Ishikawa (cell line): ENCODE data around the gene SCO1.

Source experiments
- CEBPB ChIP-seq: IDR thresholded peaks from 2 replicates; pipeline ENCODE4 v1.6.1; 2012
- CREB1 ChIP-seq: IDR thresholded peaks from 2 replicates; pipeline ENCODE4 v1.6.1; 2012; ENCODE audit warnings: low read depth
- FOXM1 ChIP-seq: IDR thresholded peaks from 2 replicates; pipeline ENCODE4 v1.6.1; 2012; ENCODE audit warnings: low read depth, borderline replicate concordance
- RAD21 ChIP-seq: IDR thresholded peaks from 2 replicates; pipeline ENCODE4 v1.6.1; 2012; ENCODE audit warnings: low read depth
- TAF1 ChIP-seq: IDR thresholded peaks from 2 replicates; pipeline ENCODE4 v1.6.1; 2012; ENCODE audit warnings: low read depth, mild to moderate bottlenecking
- TCF12 ChIP-seq: IDR thresholded peaks from 2 replicates; pipeline ENCODE4 v1.6.1; 2012; ENCODE audit warnings: low read depth
- YY1 ChIP-seq: IDR thresholded peaks from 2 replicates; pipeline ENCODE4 v1.6.1; 2012; ENCODE audit warnings: low read depth
- TF ChIP-seq, protein P1 (sequence below): IDR thresholded peaks from 2 replicates; pipeline ENCODE4 v1.6.1; 2012; ENCODE audit warnings: low read depth, mild to moderate bottlenecking
- TF ChIP-seq, protein P2 (sequence below): IDR thresholded peaks from 2 replicates; pipeline ENCODE4 v1.6.1; 2012
- TF ChIP-seq, protein P3 (sequence below): IDR thresholded peaks from 2 replicates; pipeline ENCODE4 v1.6.1; 2012

DNA sequence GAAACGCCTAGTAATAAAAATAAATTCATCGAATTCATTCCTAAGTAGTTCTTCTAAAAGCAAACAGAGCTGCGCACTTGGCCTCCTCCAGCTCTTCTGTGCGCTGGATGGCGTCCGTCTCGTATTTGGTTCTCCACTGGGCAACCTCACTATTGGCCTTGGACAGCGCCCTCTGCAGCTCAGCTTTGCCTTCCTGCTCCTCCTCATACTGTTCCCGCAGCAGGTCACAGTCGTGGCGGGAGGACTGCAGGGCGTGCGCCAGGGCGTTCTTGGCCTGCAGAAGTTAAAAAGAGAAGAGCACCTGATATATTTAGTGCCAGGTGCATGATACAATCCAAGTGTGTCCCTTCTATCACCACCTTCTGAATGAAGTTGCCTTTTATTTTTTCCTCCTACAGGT lies 62.0 kb downstream of the SCO1 start:
- no peak for TF ChIP-seq FOXM1
- no peak for TF ChIP-seq TAF1
- TF ChIP-seq, protein P1, sequence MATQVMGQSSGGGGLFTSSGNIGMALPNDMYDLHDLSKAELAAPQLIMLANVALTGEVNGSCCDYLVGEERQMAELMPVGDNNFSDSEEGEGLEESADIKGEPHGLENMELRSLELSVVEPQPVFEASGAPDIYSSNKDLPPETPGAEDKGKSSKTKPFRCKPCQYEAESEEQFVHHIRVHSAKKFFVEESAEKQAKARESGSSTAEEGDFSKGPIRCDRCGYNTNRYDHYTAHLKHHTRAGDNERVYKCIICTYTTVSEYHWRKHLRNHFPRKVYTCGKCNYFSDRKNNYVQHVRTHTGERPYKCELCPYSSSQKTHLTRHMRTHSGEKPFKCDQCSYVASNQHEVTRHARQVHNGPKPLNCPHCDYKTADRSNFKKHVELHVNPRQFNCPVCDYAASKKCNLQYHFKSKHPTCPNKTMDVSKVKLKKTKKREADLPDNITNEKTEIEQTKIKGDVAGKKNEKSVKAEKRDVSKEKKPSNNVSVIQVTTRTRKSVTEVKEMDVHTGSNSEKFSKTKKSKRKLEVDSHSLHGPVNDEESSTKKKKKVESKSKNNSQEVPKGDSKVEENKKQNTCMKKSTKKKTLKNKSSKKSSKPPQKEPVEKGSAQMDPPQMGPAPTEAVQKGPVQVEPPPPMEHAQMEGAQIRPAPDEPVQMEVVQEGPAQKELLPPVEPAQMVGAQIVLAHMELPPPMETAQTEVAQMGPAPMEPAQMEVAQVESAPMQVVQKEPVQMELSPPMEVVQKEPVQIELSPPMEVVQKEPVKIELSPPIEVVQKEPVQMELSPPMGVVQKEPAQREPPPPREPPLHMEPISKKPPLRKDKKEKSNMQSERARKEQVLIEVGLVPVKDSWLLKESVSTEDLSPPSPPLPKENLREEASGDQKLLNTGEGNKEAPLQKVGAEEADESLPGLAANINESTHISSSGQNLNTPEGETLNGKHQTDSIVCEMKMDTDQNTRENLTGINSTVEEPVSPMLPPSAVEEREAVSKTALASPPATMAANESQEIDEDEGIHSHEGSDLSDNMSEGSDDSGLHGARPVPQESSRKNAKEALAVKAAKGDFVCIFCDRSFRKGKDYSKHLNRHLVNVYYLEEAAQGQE = no peak
- no peak for TF ChIP-seq RAD21
- TF ChIP-seq, protein P2, sequence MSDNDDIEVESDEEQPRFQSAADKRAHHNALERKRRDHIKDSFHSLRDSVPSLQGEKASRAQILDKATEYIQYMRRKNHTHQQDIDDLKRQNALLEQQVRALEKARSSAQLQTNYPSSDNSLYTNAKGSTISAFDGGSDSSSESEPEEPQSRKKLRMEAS = no peak
- TF ChIP-seq YY1 = no peak
- no peak for TF ChIP-seq TCF12
- TF ChIP-seq CEBPB = no peak
- no peak for TF ChIP-seq CREB1
- TF ChIP-seq, protein P3, sequence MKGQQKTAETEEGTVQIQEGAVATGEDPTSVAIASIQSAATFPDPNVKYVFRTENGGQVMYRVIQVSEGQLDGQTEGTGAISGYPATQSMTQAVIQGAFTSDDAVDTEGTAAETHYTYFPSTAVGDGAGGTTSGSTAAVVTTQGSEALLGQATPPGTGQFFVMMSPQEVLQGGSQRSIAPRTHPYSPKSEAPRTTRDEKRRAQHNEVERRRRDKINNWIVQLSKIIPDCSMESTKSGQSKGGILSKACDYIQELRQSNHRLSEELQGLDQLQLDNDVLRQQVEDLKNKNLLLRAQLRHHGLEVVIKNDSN = no peak
